Pancreas (tissue), 10 donors: ENCODE data around the gene HLCS. TPM values are rescaled to one million over a fixed set of nuclear protein-coding genes. Genes with fewer than 3 reads are reported as not detected.

Source experiments
- ATAC-seq, 4 donors: fragments of 200-7000 bp; cut with Tn5 transposase; one replicate each; pipeline versions ENCODE4 v1.8.0 to v1.9.1; 2020; ENCODE audit warnings: mild to moderate bottlenecking in 4 of 4, moderate library complexity in 4 of 4
- DNase-seq, 6 donors: peaks; one replicate each; pipeline ENCODE4 v3.0.0-alpha.2; 2020
- FAIRE-seq: peaks from 2 replicates; lab custom pipeline; 2012; peaks lifted over from hg19 to GRCh38; lab: Jason Lieb, UNC
- H3K27ac ChIP-seq, 4 donors: fragments of 200-600 bp; sonication (generic); 1 replicate in 3 of 4; 2 replicates in 1 of 4; pipeline versions ENCODE4 v1.5.0 to v1.8.0; 2020
- H3K27me3 ChIP-seq, 4 donors: fragments of 200-600 bp; one replicate each; pipeline ENCODE4 v1.8.0; 2021
- H3K36me3 ChIP-seq, 3 donors: fragments of 200-600 bp; sonication (generic) in 1 of 3; one replicate each; pipeline versions ENCODE4 v1.5.0 to v1.8.0; 2020 to 2021
- H3K4me1 ChIP-seq, 3 donors: fragments of 200-600 bp; one replicate each; pipeline ENCODE4 v1.8.0; 2021
- H3K4me3 ChIP-seq, 4 donors: fragments of 200-600 bp; sonication (generic) in 2 of 4; one replicate each; pipeline versions ENCODE4 v1.5.0 to v1.8.0; 2020 to 2021
- H3K9me3 ChIP-seq, 4 donors: fragments of 200-600 bp; one replicate each; pipeline ENCODE4 v1.8.0; 2021
- WGBS, 2 donors: extraction: QIAGEN DNeasy Blood & Tissue Kit; methylation state at CpG; one replicate each; pipeline ENCODE4 v1.1.7; 2013; 5-methylcytosine and 5-hydroxymethylcytosine counted together
- intact Hi-C, 3 donors: fragments of 100-400 bp; cut with DNase I; formaldehyde crosslinking; loops; one replicate each; pipeline versions ENCODE4 v1.11.1 to v1.14.2; 2022
- polyA plus RNA-seq, 2 donors: library from polyadenylated mRNA; stranded (reverse); fragments of 200-250 nt; gene quantifications; one replicate each; pipeline ENCODE4 v1.2.3, GENCODE V29; 2013
- total RNA-seq, 6 donors: library from RNA; stranded (reverse); fragmentation: NEBNext Ultra II Directional in 4 of 6; extraction: Animal tissue kit (Norgen Biotek cat#: 25700) in 4 of 6; gene quantifications; one replicate each; pipeline versions ENCODE4 v1.2.1 to v1.2.4, GENCODE V29; 2021 to 2023
- TF ChIP-seq, protein P1 (sequence below), 4 donors: fragments of 200-600 bp; sonication (generic) in 3 of 4; IDR thresholded peaks; one replicate each; pipeline versions ENCODE4 v1.5.0 to v1.8.0; 2021; ENCODE audit warnings: antibody characterized with exemption in 4 of 4
- donor health status: healthy with polysubstance abuse.
- donor health status: DM: no; HTN: no; CAD: no; lungs with moderate emphysema.
- donor health status: DM: no; HTN: no; CAD: no.
- donor health status: control.
- donor health status: control.
- donor health status: Bipolar disorder and iron deficiency.
- donor health status: DM: yes; HTN: yes; CAD: no.
- donor health status: DM: no; HTN: no; CAD: no.
- donor health status: DM: no; HTN: no; CAD: no.
- donor health status: DM: yes; HTN: yes; CAD: no.

The HLCS gene
- total and polyA plus RNA-seq, 8 donors = 5.5 to 14.0 (median 11.9) TPM

DNA sequence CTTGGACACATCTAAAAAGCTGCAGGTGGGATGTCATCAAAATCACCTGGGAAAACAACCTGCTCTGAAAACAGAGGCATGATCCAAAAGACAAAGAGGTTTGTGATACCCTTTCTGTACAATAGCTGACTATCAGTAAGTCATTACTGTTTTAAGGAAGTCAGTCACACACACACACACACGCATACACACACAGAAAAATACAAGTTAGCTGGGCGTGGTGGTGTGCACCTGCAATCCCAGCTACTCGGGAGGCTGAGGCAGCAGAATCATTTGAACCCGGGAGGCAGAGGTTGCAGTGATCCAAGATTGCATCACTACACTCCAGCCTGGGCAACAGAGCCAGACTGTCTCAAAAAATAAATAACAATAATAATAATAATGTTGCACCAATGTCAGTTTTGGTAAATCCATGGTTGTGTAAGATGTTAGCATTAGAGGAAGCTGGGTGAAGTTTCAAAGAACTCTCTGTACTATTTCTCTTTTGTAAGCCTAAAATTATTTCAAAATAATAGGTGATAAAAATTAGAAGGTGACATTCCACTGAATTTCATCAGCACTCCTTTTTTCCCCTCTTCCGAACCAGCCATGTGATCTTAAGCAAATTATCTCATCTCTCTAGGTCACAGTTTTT lies 9.9 kb upstream of the HLCS start:
- Histone ChIP-seq H3K27ac (no peak overlapping the region), H3K9me3 (no peaks in the 10 kb centered on the region), H3K4me3 (no peak overlapping the region), H3K36me3 (no peaks in the 10 kb centered on the region), H3K4me1 (peaks cover 0 to 12% (median 10%) of the 10 kb centered on the region in 3 donors), H3K27me3 (no peaks in the 10 kb centered on the region)
- WGBS, 2 donors = 71 to 75% methylated on average over 5 of the region's 5 CpGs
- FAIRE-seq (no peak), DNase-seq (no peak), ATAC-seq (no peak)
- intact Hi-C loops = no loop called here
- TF ChIP-seq, protein P1, sequence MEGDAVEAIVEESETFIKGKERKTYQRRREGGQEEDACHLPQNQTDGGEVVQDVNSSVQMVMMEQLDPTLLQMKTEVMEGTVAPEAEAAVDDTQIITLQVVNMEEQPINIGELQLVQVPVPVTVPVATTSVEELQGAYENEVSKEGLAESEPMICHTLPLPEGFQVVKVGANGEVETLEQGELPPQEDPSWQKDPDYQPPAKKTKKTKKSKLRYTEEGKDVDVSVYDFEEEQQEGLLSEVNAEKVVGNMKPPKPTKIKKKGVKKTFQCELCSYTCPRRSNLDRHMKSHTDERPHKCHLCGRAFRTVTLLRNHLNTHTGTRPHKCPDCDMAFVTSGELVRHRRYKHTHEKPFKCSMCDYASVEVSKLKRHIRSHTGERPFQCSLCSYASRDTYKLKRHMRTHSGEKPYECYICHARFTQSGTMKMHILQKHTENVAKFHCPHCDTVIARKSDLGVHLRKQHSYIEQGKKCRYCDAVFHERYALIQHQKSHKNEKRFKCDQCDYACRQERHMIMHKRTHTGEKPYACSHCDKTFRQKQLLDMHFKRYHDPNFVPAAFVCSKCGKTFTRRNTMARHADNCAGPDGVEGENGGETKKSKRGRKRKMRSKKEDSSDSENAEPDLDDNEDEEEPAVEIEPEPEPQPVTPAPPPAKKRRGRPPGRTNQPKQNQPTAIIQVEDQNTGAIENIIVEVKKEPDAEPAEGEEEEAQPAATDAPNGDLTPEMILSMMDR (IDR thresholded peaks at IDR 0.05) = no peak

DNA sequence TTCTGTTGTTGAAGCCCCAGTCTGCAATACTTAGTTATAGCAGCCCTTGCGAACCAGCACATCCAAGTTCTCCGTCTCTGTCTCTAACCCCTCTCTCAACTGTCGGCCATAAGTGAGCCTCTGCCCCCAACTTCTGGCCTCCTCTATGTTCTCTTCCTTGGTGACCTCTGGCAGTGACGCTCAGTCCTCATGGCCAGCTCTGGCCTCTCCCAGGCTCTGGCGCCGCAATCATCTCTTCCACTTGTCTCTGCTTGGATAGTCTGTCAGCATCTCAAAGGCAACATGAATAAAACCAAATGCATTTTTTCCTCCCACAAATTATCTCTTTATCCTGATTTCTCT lies 8.4 kb upstream of the HLCS start:
- 92 to 94% methylated on average over 6 of the region's 6 CpGs for WGBS, 2 donors
- H3K27me3 ChIP-seq = no peaks in the 10 kb centered on the region
- H3K4me1 ChIP-seq = peaks cover 0 to 12% (median 10%) of the 10 kb centered on the region in 3 donors
- H3K9me3 ChIP-seq = no peaks in the 10 kb centered on the region
- ATAC-seq = no peak
- TF ChIP-seq, protein P1 (IDR thresholded peaks at IDR 0.05) = no peak
- no peak overlapping the region for H3K4me3 ChIP-seq
- DNase-seq = no peak
- H3K27ac ChIP-seq = no peak overlapping the region
- FAIRE-seq = no peak
- no peaks in the 10 kb centered on the region for H3K36me3 ChIP-seq
- intact Hi-C loops = no loop called here

DNA sequence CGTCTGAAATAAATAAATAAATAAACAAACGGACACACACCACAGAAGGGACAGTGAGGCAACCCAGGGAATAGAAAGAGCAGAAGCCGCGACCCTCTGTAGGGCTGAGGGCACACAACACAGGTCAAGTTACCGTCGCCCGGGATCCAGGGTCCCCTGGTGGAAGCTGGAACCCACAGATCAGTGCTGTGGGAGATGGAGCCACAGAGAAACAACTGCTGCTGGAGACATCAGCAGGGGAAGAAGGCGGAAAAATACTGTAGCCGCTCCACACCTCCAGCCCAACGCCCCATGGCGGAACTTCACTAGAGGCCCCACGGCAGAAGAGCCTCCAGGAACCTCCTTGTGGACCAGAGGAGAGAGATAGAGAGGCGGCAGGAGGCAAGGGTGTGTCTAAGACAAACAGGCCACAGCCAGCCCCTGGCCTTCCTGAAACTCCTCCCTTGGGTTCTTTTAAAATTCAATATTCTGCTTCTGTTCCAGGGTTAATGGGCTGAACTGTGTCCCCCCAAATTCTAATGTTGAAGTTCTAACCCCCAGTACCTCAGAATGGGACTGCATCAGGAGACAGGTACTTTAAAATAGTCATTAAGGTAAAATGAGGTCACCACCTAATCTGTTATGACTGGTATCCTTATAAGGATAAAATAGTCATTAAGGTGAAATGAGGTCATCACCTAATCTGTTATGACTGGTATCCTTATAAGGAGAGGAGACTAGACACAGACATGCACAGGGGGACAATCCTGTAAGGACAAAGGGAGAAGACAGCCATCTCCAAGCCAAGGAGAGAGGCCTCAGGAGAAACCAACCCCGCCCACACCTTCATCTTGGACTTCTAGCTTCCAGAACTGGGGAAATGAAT lies 7.7 kb upstream of the HLCS start:
- Histone ChIP-seq H3K27ac (no peak overlapping the region), H3K27me3 (no peaks in the 10 kb centered on the region), H3K9me3 (no peaks in the 10 kb centered on the region), H3K36me3 (no peaks in the 10 kb centered on the region), H3K4me3 (no peak overlapping the region), H3K4me1 (peaks cover 0 to 12% (median 10%) of the 10 kb centered on the region in 3 donors)
- ATAC-seq (no peak), DNase-seq (no peak), FAIRE-seq (no peak)
- intact Hi-C loops = no loop called here
- TF ChIP-seq, protein P1 (IDR thresholded peaks at IDR 0.05) = no peak
- WGBS, 2 donors = 93 to 94% methylated on average over 14 of the region's 14 CpGs

DNA sequence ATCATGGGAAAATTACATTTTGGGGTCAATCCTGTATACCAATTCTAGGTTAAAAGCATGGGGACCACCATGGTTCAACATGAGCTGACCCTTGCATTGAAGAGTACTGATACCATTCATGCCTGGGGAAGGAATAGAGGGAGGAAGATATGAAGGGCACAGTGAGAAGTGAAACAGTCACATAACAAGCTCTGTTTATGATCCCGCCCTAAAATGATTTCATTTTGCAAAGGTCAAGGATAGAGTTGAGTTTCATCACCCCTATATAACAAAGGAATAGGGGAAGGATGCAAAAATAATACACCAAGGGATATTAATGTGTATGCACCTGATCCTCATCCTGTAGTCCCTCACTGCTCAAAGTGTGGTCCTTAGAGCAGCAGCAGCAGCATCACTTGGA lies 2.5 kb upstream of the HLCS start:
- H3K4me3 ChIP-seq = no peak overlapping the region
- FAIRE-seq = no peak
- 86 to 90% methylated on average over 1 of the region's 1 CpG for WGBS, 2 donors

More for the DNA sequence above, 2.5 kb upstream of the HLCS start:
- intact Hi-C loops = no loop called here
- Histone ChIP-seq H3K4me1 (no peaks in the 10 kb centered on the region), H3K27me3 (no peaks in the 10 kb centered on the region), H3K9me3 (no peaks in the 10 kb centered on the region), H3K36me3 (no peaks in the 10 kb centered on the region), H3K27ac (no peak overlapping the region)
- no peak for DNase-seq
- ATAC-seq = no peak
- TF ChIP-seq, protein P1 (IDR thresholded peaks at IDR 0.05) = no peak
